ENCODE results near the gene PGP.

GRCh38 chr16:2204416-2205103, 10.1 kb downstream of the PGP start:
- TF ChIP-seq CTCF (IDR thresholded peaks at IDR 0.05) (no peak), POLR2A (IDR thresholded peaks at IDR 0.05) (no peak), EP300 (IDR thresholded peaks at IDR 0.05) (no peak)
